ENCODE results near the gene NOVA2.
A peak's percentile ranks its signal among the peaks of the same experiment; 100 is the strongest.

The NOVA2 gene

DNA sequence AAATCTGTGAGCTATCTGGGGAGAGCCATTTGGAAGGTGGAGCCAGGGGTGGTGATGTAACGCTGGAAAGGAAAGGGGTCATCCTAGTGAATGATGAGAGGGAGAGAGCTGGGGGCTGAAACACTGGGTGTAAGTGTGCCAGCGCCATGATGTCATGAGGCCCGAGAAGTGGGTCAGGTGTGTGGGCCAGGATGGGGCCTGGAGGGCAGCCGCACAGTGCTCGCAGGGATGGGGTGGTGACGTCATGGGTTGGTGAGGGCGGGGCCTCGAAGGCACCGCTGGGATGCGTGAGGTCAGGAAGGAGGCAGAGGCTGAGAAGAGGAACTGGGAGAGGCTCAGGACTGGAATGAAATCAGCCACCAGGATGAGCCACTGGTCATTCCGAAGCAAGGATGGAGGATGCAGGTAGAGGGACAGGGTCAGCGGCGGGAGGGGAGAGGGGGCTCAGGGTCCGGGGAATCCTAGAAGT is 26.0 kb upstream of the NOVA2 start:
- DNase-seq = peak; percentile 26

DNA sequence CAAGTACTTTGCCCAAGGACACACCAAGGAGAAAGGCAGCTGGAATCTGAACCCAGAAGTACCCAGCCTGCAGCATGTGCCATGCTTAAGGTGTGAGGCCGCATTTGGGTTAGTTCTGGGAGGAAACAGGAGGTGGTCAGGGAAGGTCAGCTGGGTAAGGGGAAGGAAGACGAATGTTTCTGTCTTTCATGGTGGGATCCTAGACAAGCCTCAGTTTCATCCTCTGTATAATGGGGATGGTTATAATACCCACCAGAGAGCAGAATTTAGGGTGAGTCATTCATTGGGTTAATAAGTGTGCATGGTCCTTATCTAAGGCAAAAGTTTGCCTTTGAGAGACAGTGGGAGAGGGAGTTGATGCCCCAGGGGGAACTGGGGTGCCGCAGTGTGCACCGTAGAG is 25.2 kb upstream of the NOVA2 start:
- no peak for DNase-seq

DNA sequence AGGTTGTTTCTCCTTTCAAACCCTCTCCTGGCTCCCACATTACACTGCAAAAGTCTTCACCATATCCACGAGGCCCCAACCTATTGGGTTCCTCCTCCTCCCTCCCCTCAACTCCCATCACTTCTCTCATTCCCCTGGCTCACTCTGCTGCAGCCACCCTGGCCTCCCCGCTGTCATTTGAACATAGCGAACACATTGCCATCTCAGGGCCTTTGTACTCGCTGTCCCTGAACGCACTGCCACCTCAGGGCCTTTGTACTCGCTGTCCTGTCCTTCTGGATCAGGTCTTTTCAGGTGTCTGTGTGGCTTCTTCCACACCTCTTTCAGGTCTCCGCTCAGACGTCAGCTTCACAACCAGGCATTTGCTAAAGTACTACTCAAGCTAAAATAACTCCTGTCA is 23.3 kb upstream of the NOVA2 start:
- DNase-seq = no peak

DNA sequence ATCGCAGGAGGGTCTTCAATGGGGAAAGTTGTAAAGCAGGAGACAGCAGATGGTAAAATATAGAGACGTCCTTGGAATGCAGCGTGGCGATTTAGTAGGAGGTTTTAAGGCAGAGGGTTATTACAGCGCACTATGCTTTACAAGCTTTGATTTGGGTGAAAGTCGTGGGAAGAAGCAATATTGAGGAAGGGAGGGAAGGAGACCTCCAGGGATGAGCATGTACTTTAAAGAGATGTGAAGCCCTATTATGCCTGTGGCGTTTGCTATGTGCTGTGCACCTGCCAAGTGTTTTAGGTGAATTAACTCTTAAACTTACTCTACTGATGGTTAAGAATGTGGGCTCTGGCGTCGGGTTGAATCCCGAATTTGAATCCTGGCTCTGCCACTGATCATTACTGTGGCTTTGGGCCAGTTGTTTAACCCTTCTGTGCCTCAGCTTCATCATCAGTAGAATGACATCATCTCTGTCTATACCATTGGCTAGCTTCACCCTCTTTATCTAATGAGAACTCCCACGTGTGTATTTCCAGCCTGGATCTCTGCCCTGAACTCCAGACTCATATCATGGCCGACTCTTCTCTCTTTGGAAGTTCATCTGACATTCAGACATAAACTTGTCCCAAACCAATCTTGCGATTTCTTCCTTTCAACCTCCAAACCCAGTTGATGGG is 22.2 kb upstream of the NOVA2 start:
- no peak for DNase-seq

DNA sequence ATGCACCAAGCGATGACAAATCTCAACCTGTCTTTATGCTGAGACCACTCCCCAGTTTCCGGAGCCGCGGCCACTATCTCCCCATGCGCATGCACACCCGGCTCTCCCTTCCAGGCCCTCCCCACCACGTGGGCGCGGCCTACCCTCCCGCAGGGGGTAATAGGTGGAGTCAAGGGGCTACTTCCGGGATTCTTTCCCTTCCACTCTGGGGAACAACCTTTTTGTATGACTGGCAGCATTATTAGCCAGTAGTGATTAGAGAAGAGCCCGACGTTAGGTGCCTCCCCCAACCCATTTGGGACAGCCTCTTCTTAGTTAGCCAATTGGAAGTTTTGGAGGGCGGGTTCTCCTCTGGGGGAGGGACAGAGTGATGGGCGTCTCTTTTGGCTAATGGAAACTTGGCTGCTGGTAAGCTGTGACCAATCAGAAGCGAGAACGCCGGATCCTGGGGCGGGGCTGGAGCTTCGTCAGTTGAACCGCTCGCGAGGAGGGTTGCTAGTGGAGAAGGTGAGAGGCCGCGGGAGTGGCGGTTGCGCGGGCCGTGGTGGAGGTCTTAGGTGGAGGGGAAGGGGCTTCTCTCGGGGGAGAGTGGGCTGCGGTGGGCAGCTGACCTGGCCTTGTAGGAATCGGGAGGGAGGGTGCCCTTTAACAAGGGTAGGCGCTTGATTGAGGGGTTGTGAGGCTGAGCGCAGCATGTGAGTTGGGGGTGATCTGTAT is 21.5 kb upstream of the NOVA2 start, which contains the start of gene CCDC61:
CCDC61 (plus strand) TSS at position 470 of the 717 bp plus-strand sequence. CDS start 7,552 bp downstream, outside the sequence.
- DNase-seq = peak; percentile 98

DNA sequence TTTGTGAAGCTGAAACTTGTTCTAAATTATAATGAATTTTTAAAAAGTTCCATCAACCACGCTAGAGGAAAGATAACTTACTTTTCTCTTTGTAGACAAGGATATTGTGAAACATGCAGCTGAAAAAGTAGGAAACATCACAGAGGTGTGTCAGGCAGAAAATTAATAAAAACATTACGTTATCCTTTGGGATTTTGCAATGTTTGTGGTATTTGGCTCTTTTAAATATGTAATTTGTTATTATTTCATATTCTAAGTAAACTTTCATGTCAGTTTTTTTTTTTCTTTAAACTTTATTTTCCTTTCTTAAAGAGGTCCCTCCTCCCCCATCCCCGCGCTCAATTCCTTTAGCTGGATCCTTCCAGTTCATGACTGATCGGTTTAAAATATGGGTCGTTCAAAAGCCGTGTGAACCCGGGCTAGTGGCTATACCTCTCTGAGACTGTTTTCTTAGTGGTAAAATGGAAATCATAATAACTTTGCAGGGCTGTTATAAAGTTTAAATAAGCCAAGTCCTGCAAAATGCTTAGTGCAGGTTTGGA is 20.9 kb upstream of the NOVA2 start:
- no peak for DNase-seq

DNA sequence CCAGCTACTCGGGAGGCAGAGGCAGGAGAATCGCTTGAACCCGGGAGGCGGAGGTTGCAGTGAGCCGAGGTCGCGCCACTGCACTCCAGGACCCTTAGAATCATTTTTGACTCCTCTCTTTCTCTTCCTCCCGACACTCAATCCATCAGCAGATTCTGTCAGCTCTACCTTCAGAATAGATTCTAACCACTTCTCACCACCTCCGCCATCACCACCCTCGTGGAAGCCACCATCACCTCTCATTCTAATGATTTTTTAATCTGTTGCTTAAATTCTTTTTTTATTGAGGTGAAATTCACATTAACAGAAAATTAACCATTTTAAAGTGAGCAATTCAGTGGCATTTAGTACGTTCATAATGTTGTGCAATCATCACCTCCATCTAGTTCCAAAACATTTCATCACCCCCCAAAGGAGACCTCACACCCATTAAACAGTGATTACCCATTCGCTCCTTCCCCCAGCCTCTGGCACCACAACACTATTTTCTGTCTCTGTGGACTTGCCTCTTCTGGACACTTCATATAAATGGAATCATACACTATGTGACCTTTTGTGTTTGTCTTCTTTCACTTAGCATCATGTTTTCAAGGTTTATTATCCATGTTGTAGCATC is 16.6 kb upstream of the NOVA2 start:
- DNase-seq = no peak

DNA sequence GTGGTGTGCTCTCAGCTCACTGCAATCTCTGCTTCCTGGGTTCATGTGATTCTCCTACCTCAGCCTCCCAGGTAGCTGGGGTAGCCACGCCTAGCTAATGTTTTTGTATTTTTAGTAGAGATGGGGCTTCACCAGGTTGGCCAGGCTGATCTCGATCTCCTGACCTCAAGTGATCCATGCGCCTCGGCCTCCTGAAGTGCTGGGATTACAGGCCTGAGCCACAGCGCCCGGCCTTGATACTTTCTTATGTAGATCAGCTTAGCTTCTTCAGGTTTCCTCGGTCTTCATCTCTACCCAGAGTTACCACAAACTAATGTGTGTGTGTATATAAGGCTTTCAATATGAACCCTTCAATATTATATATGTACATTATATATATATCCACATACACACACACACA is 11.7 kb upstream of the NOVA2 start:
- no peak for DNase-seq

DNA sequence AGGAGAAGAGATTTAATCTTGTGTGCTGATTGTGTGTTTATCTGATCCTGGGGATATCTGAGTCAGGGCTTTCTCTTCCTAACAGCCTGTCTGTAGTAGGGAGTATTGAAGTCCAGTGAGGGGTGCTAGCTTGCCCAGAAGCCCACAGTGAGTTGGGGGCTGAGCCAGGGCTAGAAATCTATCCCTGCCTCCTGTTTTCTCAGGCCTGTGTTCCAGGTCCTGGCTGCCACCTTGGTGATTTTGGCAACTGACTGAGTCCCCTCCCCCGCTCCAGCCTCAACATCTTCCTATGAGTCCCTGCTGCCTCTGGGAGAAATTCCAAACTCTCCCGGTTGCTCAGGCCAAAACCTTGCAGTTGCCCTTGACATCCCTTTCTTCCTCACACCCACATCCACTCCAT is 7.7 kb upstream of the NOVA2 start:
- DNase-seq = no peak

DNA sequence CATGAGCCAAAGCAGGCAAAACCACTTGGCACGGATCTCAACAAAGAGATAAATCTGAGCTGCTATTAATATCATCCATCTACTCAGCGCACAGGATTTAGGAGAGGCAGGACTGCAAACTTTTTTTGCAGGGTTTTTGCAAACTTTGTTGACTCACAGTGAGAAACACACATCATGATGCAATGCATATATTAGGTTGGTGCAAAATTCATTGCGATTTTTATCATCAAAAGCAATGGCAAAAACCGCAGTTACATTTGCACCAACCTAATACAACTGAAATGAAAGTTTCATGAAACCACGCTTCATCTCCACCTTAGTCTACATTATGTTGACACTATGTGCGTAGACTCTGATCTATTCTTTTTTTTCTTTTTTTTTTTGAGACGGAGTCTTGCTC is 4.5 kb upstream of the NOVA2 start:
- no peak for DNase-seq

DNA sequence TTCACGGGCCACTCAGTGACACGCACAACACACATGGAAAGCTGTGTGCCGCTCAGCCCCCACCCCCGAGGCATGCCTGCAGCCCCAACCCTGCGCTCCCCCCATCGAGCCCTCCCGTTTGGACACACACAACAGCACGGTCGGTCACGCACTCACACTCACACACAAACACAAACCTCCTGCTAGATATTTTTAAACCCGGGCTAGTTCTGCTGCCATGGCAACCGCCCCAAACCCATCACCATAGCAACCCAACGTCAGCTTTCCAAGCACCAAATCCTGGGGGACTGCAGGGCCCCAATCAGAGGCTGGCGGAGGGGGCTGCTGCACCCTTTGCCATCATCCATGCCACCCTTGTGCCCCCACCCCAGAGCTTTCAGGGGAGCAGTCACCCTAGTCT is 2.5 kb upstream of the NOVA2 start:
- DNase-seq = no peak

DNA sequence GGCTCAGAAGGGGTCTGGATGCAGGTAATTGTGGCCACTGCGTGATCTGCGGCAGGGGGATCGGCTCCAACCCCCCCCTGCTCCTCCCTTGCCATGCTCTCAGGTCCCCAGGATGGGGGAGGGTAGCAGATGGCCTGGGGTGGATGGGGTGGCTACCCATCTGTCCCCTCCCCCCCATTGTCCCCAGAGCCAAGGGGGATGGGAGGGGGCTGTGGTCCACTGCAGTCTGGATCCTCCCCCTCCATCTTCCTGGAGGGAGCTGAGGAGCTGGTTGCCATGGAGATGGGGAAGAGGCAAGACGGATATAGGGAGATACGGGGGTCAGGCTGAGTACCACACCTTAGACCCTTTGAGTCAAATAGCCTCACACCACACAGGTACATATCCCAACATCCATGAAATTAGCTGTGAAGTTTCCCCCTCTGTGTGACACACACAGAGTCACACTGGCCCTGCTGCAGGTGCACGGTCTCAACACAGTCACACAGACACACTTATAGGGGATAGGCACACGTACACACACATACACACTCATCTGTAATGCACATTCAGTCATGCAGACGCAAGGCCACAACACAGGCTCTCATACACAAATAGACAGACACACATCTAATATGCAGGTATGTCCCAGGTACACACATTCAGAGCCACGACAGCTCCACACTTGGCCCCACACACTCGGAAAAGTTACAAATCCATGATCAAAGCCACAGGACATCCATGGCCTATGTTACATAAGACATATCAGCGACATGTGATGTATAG is 1.8 kb upstream of the NOVA2 start:
- DNase-seq = no peak

DNA sequence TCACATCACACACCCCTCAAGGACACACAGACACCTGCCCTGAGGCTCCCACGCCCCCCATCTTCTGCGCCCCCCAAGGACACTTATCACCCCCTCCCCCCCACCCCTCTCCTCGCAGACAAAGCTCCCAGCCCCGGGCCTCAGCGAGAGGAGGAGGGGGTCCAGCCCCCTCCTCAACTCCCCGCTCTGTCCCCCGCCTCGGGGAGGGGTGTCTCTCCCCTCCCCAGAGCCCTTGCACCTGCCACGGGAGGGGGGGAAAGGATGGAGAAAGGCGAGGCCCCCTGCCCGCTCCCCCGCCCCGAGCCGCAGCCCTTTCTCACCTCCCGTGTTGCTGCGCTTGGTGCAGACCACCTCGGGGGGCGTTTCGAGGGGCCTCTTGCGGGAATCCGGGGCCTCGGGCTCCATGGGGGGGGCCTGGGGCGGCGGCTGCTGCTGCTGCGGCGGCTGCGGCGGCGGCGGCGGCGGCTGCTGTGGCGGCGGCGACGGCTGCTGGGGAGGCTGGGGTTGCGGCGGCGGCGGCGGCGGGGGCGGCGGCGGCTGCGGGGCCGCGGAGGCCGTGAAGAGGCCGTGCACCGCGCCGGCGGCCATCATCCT is 621 bp downstream of the NOVA2 start:
- no peak for DNase-seq

DNA sequence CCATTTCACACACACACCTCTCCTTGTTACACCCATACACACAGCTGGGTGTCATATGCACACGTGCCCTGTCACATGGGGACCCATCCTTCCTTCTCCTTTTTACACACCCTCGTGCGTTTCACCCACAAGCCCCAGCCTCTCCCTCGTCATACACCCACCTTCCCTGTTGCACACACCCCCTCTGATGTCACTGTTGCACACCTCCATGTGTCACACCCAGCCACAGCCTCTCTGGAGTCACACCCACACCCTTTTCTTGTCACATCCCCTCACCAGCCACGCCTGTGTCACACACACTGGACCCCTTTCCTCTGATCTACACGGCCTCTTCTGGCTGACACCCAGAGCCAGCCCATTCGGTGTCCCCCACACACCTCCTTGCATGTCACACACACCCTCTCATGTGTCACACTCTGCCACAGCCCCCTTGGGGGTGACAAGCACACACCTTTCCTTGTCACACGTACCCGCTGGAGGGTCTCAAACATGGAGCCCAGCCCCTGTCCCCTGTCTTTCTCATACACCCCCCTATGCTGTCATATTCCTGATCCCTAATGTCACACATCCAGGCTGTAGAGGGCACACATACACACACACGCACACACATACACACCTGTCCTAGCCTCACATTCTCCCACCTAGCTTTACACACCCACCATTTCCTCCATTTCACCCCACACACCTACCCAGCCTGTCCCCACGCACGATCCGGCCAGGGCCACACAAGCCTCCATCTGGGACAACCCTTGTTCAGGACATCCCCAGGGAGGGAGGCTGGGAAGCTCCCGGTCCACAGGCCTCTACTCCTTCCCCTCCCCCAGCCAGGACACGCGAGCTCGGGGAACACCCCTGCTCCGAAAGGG is 1.4 kb downstream of the NOVA2 start:
- no peak for DNase-seq

DNA sequence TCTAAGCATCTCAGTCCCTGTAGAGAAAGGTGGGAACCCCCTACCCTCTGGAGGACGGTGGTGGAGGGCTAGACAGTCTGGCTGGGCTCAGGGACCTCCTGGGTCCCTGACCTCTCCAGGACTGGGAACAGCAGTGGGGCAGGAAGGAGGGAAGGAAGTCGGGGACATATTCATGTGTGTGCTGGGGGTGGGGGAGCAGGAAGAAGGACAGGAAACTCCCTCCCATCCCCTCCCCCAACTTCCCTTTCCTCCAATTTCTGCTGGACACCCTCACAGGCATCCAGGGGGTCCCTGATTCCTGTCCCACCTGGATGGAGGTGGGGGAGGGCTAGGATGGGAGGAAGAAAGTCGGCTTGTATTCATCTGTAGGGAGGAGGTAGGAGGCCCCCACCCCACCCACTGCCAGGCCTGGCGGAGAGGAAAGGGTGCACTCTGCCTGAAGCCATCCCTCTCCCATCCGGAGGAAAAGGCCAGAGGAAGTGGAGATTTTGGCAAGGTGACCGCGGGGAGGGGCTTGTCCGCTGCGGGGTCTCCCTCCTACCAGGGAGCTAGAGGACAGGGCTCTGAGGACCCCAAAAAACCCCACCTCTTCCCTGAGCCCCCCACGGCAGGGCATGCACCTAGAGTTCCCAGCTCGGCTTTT is 2.3 kb downstream of the NOVA2 start:
- DNase-seq = no peak

DNA sequence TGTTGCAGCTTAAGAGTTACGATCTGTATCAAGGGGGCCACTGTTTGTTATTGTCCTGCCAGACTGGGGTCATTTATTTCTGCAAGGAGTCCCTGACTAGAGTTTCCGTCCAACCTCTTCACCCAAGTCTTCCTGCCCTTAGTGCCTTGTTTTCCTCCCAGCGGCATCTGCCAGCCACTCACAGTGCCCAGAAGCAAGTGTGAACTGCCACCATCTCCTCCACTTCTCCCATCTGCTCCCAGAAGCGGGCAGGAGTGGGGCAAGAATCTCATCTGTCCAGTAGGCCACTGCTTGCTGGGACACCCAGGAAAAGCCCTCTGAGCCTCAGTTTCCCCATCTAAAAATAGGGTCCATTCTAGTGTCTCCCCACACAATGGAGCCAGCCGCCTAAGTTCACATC is 4.0 kb downstream of the NOVA2 start:
- no peak for DNase-seq

DNA sequence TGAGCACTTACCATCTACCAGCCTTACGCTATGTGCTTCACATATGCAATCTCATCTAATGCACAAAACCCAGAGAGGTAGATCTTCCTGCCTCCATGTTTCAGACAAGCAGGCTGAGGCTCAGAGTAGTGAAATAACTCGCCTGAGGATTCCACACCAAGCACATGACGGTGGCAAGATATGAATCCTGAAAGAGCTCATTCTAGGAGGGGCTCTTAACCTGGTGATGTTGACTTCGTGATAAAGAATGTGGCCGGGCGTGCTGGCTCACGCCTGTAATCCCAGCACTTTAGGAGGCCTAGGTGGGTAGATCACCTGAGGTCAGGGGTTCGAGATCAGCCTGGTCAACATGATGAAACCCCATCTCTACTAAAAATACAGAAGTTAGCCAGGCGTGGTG is 5.0 kb downstream of the NOVA2 start:
- DNase-seq = no peak

DNA sequence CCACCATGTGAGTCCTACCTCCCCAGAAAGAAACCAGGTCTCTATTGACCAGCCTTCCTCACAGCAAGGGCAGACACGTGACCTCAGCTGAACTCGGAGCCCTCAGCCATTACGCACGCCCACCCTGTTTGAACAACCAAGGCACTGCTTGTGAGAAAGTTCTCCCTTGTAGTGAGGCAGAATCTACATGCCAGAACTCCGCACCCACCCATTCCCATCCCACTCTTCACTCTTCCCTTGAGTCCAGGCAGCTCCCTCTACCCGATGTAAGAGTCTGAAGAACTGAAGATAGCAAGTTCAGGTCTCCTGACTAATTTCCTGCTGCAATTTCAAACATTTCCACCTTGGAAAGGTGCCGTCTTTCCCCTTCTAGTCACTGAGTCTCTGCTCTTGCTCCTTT is 6.4 kb downstream of the NOVA2 start:
- DNase-seq = no peak

DNA sequence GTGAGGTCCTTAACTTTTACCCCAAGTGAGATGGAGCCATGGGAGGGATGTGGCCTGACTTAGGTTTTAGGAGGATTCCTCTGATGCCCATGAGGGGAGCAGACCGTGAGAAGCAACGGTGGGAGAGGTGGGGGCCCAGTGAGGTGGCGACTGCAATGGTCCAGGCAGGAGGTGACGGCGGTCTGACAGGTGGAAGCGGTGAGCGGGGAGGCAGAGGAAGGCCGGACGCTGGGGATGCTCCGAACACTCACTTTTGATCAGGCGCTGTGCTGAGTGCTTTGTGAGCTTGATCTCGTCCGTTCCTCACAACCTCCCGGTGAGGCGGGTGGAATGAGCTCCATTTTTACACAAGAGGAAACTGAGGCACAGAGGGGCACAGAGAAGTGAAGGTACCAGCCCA is 11.6 kb downstream of the NOVA2 start:
- no peak for DNase-seq

DNA sequence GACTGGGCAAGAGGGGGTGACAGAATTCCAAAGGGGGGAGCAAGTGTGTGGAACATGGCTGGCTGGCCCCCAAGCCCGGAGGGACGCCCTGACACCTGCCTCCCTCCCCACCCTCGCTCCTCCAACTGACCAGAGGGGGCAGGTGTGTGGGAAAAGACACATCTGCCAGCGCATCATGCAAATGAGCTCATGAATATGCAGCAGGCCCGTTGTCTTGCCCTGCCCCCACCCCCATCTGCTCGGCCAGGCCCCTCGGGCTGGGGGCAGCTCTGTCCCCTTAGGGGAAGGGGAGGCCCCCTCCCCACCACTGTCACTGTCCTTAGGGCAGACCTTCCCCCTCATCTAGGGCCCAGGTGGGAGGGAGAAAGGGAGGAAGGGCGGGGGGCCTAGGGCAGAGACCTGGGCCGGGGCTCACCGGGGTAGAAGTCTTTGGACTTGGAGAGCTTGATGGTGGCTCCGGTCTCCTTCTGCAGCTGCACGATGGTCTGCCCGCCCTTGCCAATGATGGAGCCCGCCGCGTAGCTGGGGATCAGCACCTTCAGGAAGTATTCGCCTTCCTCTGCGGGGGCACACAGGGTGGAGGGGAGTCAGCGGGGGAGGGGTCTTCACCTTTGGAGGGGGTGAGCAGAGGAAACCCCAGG is 12.9 kb downstream of the NOVA2 start:
- no peak for DNase-seq
